Tibial nerve (tissue), 4 donors: Measurements from ENCODE around the gene ADAMTS4.

Source experiments
- CTCF ChIP-seq, 5 experiments: fragments of 200-600 bp in 3 of 5; fragments of 450-650 bp in 2 of 5; sonication (generic) in 3 of 5; IDR thresholded peaks; one replicate each; pipeline ENCODE4 v1.5.1; 2016 to 2019; ENCODE audit warnings: antibody characterized with exemption in 5 of 5, mild to moderate bottlenecking in 3 of 5, moderate library complexity in 2 of 5
- EP300 ChIP-seq, 2 donors: sonication (generic); formaldehyde crosslinking; IDR thresholded peaks; one replicate each; pipeline ENCODE4 v1.6.1; 2017; ENCODE audit warnings: antibody characterized with exemption in 2 of 2, mild to moderate bottlenecking in 1 of 2

- TF ChIP-seq CTCF (IDR thresholded peaks at IDR 0.05) (no peak), EP300 (IDR thresholded peaks at IDR 0.05) (no peak)
Measured at GRCh38 chr1:161217831-161218230, 19.0 kb upstream of the ADAMTS4 start.
